Small intestine (tissue), 7 donors: ENCODE data around the gene PLCB4. TPM values are rescaled to one million over a fixed set of nuclear protein-coding genes. Genes with fewer than 3 reads are reported as not detected.

Experiments used
- DNase-seq, 2 donors: peaks; one replicate each; pipeline versions ENCODE4 v3.0.0 to v3.0.0-alpha.2; 2013
- FAIRE-seq: peaks from 2 replicates; lab custom pipeline; 2012; peaks lifted over from hg19 to GRCh38; lab: Jason Lieb, UNC
- H3K27ac ChIP-seq, 3 donors: one replicate each; pipeline ENCODE4 v1.5.1; 2013; ENCODE audit warnings: low read length in 2 of 3, mild to moderate bottlenecking in 2 of 3, control low read depth in 1 of 3, inconsistent platforms in 1 of 3, low read depth in 1 of 3, moderate library complexity in 1 of 3
- H3K27me3 ChIP-seq, 3 donors: one replicate each; pipeline ENCODE4 v1.6.1; 2013; ENCODE audit warnings: low read length in 3 of 3, inconsistent platforms in 1 of 3; ENCODE audit not compliant: control insufficient read depth in 3 of 3, insufficient read depth in 3 of 3
- H3K36me3 ChIP-seq, 3 donors: one replicate each; pipeline ENCODE4 v1.6.1; 2013; ENCODE audit warnings: low read length in 3 of 3, inconsistent platforms in 1 of 3, low read depth in 1 of 3, mild to moderate bottlenecking in 1 of 3, moderate library complexity in 1 of 3; ENCODE audit not compliant: control insufficient read depth in 3 of 3, insufficient read depth in 2 of 3
- H3K4me1 ChIP-seq, 3 donors: one replicate each; pipeline ENCODE4 v1.6.1; 2013; ENCODE audit warnings: low read length in 2 of 3, inconsistent platforms in 1 of 3, low read depth in 1 of 3, mild to moderate bottlenecking in 1 of 3, moderate library complexity in 1 of 3; ENCODE audit not compliant: control insufficient read depth in 3 of 3, insufficient read depth in 2 of 3
- H3K4me3 ChIP-seq, 3 donors: one replicate each; pipeline ENCODE4 v1.5.1; 2013; ENCODE audit warnings: low read length in 3 of 3, control low read depth in 1 of 3, inconsistent platforms in 1 of 3, low read depth in 1 of 3, mild to moderate bottlenecking in 1 of 3, moderate library complexity in 1 of 3
- H3K9me3 ChIP-seq, 2 donors: one replicate each; pipeline ENCODE4 v1.6.1; 2013; ENCODE audit warnings: low read depth in 1 of 2, low read length in 1 of 2; ENCODE audit not compliant: control insufficient read depth in 2 of 2, insufficient read depth in 1 of 2
- WGBS, 3 donors: extraction: QIAGEN DNeasy Blood & Tissue Kit; methylation state at CpG; one replicate each; pipeline ENCODE4 v1.1.7; 2013; 5-methylcytosine and 5-hydroxymethylcytosine counted together
- polyA plus RNA-seq, 4 donors: library from polyadenylated mRNA; stranded (reverse) in 3 of 4; unstranded in 1 of 4; fragments of 200-250 nt in 3 of 4; fragments of 120-200 nt in 1 of 4; gene quantifications; one replicate each; pipeline versions ENCODE4 v1.2.1 to v1.2.3, GENCODE V29; 2013
- donor health status: healthy with polysubstance abuse.
- donor health status: control.
- donor health status: control.
- donor health status: Bipolar disorder and iron deficiency.
- donor health status: healthy.

Gene PLCB4
- polyA plus RNA-seq, 4 donors: under 0.01 to 14.4 (median 3.4) TPM

- FAIRE-seq: no peak
- Histone ChIP-seq H3K36me3 (no peaks in the 10 kb centered on the region), H3K27me3 (no peaks in the 10 kb centered on the region), H3K9me3 (peaks cover 0 to 7% of the 10 kb centered on the region in 2 donors), H3K4me1 (no peaks in the 10 kb centered on the region), H3K4me3 (no peak overlapping the region), H3K27ac (no peak overlapping the region)
- WGBS, 3 donors: 71 to 76% (median 73%) methylated on average over 3 of the region's 3 CpGs
- DNase-seq: no peak
These were observed 60.9 kb downstream of the PLCB4 start for GRCh38 chr20:9129756-9130155.

DNA sequence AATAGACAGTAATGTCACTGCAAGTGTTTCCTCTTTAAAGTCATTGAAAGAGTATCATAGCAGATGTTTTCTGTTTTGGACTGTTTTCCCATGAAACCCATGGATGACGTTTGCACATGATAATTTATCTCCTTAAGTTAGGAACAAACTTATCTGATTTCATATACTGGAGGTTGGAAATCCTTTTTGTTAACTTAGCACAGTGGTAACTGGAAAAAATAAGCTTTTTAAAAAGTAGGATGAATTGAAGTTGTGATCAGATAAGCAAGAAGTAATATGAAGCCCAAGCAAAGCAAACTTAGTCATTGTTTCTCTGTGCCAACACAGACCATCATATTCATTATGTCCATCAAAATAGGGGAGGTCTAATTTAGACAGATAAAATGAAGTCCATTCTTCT, 61.6 kb downstream of the PLCB4 start:
- Histone ChIP-seq H3K27ac (no peak overlapping the region), H3K36me3 (no peaks in the 10 kb centered on the region), H3K9me3 (peaks cover 0 to 7% of the 10 kb centered on the region in 2 donors), H3K27me3 (no peaks in the 10 kb centered on the region), H3K4me3 (no peak overlapping the region), H3K4me1 (no peaks in the 10 kb centered on the region)
- DNase-seq (no peak), FAIRE-seq (no peak)
- 9 to 17% (median 14%) methylated on average over 1 of the region's 1 CpG for WGBS, 3 donors

- Histone ChIP-seq H3K4me3 (no peak overlapping the region), H3K27me3 (no peaks in the 10 kb centered on the region), H3K36me3 (no peaks in the 10 kb centered on the region), H3K9me3 (peaks cover 0 to 7% of the 10 kb centered on the region in 2 donors), H3K4me1 (no peaks in the 10 kb centered on the region), H3K27ac (no peak overlapping the region)
- FAIRE-seq (no peak), DNase-seq (no peak)
- WGBS, 3 donors: 91 to 94% (median 93%) methylated on average over 3 of the region's 3 CpGs
These were observed 63.0 kb downstream of the PLCB4 start for GRCh38 chr20:9131841-9132240.

- Histone ChIP-seq H3K4me3 (no peak overlapping the region), H3K36me3 (no peaks in the 10 kb centered on the region), H3K9me3 (peaks cover 0 to 11% of the 10 kb centered on the region in 2 donors), H3K27ac (no peak overlapping the region), H3K27me3 (no peaks in the 10 kb centered on the region), H3K4me1 (no peaks in the 10 kb centered on the region)
- DNase-seq (no peak), FAIRE-seq (no peak)
- 55 to 78% (median 63%) methylated on average over 2 of the region's 2 CpGs for WGBS, 3 donors
These were observed 65.5 kb downstream of the PLCB4 start for GRCh38 chr20:9134346-9134745.

- H3K9me3 ChIP-seq: peaks cover 0 to 12% of the 10 kb centered on the region in 2 donors
- H3K4me1 ChIP-seq: no peaks in the 10 kb centered on the region
- H3K27me3 ChIP-seq: no peaks in the 10 kb centered on the region
- FAIRE-seq (no peak), DNase-seq (no peak)
- H3K27ac ChIP-seq: no peak overlapping the region
- 56 to 63% (median 56%) methylated on average over 3 of the region's 3 CpGs for WGBS, 3 donors
- no peak overlapping the region for H3K4me3 ChIP-seq
- H3K36me3 ChIP-seq: no peaks in the 10 kb centered on the region
These were observed 67.2 kb downstream of the PLCB4 start for GRCh38 chr20:9136114-9136513.

- Histone ChIP-seq H3K4me1 (no peaks in the 10 kb centered on the region), H3K36me3 (no peaks in the 10 kb centered on the region), H3K4me3 (no peak overlapping the region), H3K27me3 (no peaks in the 10 kb centered on the region), H3K9me3 (peaks cover 0 to 7% of the 10 kb centered on the region in 2 donors), H3K27ac (no peak overlapping the region)
- WGBS, 3 donors: 65 to 75% (median 66%) methylated on average over 7 of the region's 7 CpGs
- FAIRE-seq: no peak
- no peak for DNase-seq
These were observed 68.1 kb downstream of the PLCB4 start for GRCh38 chr20:9137001-9137400.

- Histone ChIP-seq H3K27ac (no peak overlapping the region), H3K4me1 (no peaks in the 10 kb centered on the region), H3K27me3 (no peaks in the 10 kb centered on the region), H3K4me3 (no peak overlapping the region), H3K36me3 (no peaks in the 10 kb centered on the region), H3K9me3 (peaks cover 0 to 5% of the 10 kb centered on the region in 2 donors)
- FAIRE-seq (no peak), DNase-seq (no peak)
- WGBS, 3 donors: 83 to 95% (median 86%) methylated on average over 3 of the region's 3 CpGs
These were observed 70.4 kb downstream of the PLCB4 start for GRCh38 chr20:9139106-9139833.

GRCh38 chr20:9140162-9140760, 71.4 kb downstream of the PLCB4 start:
- H3K4me3 ChIP-seq: no peak overlapping the region
- FAIRE-seq (no peak), DNase-seq (no peak)
- H3K9me3 ChIP-seq: peaks cover 0 to 5% of the 10 kb centered on the region in 2 donors
- H3K4me1 ChIP-seq: no peaks in the 10 kb centered on the region
- H3K36me3 ChIP-seq: no peaks in the 10 kb centered on the region
- H3K27ac ChIP-seq: no peak overlapping the region
- no peaks in the 10 kb centered on the region for H3K27me3 ChIP-seq
- WGBS, 3 donors: 87 to 90% (median 88%) methylated on average over 8 of the region's 8 CpGs
